Activated CD4-positive, CD25-positive, alpha-beta regulatory T cell treated with anti-CD3 and anti-CD28 coated beads, Interleukin-2, amount 50 U/mL, for 16 hours (primary cell): ENCODE measurements around the gene WAC.

Experiments
- DNase-seq: peaks from one replicate; pipeline ENCODE4 v3.0.0-alpha.2; 2020; ENCODE audit warnings: low read depth, low spot score

Gene WAC

GRCh38 chr10:28533186-28533564 lies 257 bp downstream of the WAC start:
- DNase-seq: no peak

GRCh38 chr10:28533571-28534304 lies 820 bp downstream of the WAC start:
- peak; percentile 51 for DNase-seq

GRCh38 chr10:28535846-28536245 lies 2.9 kb downstream of the WAC start:
- DNase-seq: no peak

- no peak for DNase-seq
These were observed 5.7 kb downstream of the WAC start for GRCh38 chr10:28538595-28538994.

GRCh38 chr10:28540145-28540544 lies 7.2 kb downstream of the WAC start:
- no peak for DNase-seq

- DNase-seq: no peak
These were observed 8.9 kb downstream of the WAC start for GRCh38 chr10:28541717-28542365.

GRCh38 chr10:28542728-28543127 lies 9.8 kb downstream of the WAC start:
- DNase-seq: no peak

GRCh38 chr10:28544058-28544457 lies 11.1 kb downstream of the WAC start:
- DNase-seq: no peak

- no peak for DNase-seq
These were observed 13.2 kb downstream of the WAC start for GRCh38 chr10:28545967-28546644.

- no peak for DNase-seq
These were observed 16.0 kb downstream of the WAC start for GRCh38 chr10:28548781-28549498.

- no peak for DNase-seq
These were observed 18.2 kb downstream of the WAC start for GRCh38 chr10:28551086-28551485.

- DNase-seq: no peak
These were observed 19.9 kb downstream of the WAC start for GRCh38 chr10:28552775-28553174.

GRCh38 chr10:28554009-28554408 lies 21.1 kb downstream of the WAC start:
- no peak for DNase-seq

GRCh38 chr10:28554952-28555351 lies 22.0 kb downstream of the WAC start:
- DNase-seq: no peak

GRCh38 chr10:28555358-28555757 lies 22.4 kb downstream of the WAC start:
- DNase-seq: no peak

GRCh38 chr10:28556142-28556541 lies 23.2 kb downstream of the WAC start:
- no peak for DNase-seq

- DNase-seq: no peak
These were observed 25.3 kb downstream of the WAC start for GRCh38 chr10:28558186-28558585.

GRCh38 chr10:28558923-28559508 lies 26.1 kb downstream of the WAC start:
- DNase-seq: no peak

GRCh38 chr10:28559618-28560017 lies 26.7 kb downstream of the WAC start:
- DNase-seq: no peak

GRCh38 chr10:28560617-28561016 lies 27.7 kb downstream of the WAC start:
- DNase-seq: no peak

GRCh38 chr10:28561531-28561930 lies 28.6 kb downstream of the WAC start:
- DNase-seq: no peak

- DNase-seq: no peak
These were observed 32.0 kb downstream of the WAC start for GRCh38 chr10:28564905-28565304.
